Inferior parietal cortex (tissue), 1 donor: ENCODE data around the gene KMT2B.
A peak's percentile ranks its signal among the peaks of the same experiment; 100 is the strongest.

Source experiments
- DNase-seq: peaks from one replicate; pipeline ENCODE4 v3.0.0-alpha.2; 2016; ENCODE audit errors: extremely low spot score

Gene KMT2B

GRCh38 chr19:35727053-35727955, 9.5 kb downstream of the KMT2B start:
- DNase-seq, result no peak

- no peak for DNase-seq
Observed at GRCh38 chr19:35727956-35728706, 10.3 kb downstream of the KMT2B start.

- no peak for DNase-seq
Observed at GRCh38 chr19:35729021-35729420, 11.2 kb downstream of the KMT2B start.

- no peak for DNase-seq
Observed at GRCh38 chr19:35729763-35730162, 12.0 kb downstream of the KMT2B start.

GRCh38 chr19:35730326-35730725, 12.5 kb downstream of the KMT2B start:
- no peak for DNase-seq

- DNase-seq, result no peak
Observed at GRCh38 chr19:35731353-35731752, 13.6 kb downstream of the KMT2B start.

GRCh38 chr19:35731779-35732405, 14.1 kb downstream of the KMT2B start:
- no peak for DNase-seq

GRCh38 chr19:35732540-35733179, 14.9 kb downstream of the KMT2B start:
- DNase-seq, result no peak

- no peak for DNase-seq
Observed at GRCh38 chr19:35733180-35734125, 15.7 kb downstream of the KMT2B start.

- no peak for DNase-seq
Observed at GRCh38 chr19:35734273-35734672, 16.5 kb downstream of the KMT2B start.

GRCh38 chr19:35734889-35735288, 17.1 kb downstream of the KMT2B start:
- DNase-seq, result no peak

- no peak for DNase-seq
Observed at GRCh38 chr19:35736913-35737886, 19.4 kb downstream of the KMT2B start.

- no peak for DNase-seq
Observed at GRCh38 chr19:35738021-35738886, 20.5 kb downstream of the KMT2B start.

- DNase-seq, result no peak
Observed at GRCh38 chr19:35738887-35739229, 21.1 kb downstream of the KMT2B start.

GRCh38 chr19:35739275-35740107, 21.7 kb downstream of the KMT2B start:
- DNase-seq, result no peak

- no peak for DNase-seq
Observed at GRCh38 chr19:35740108-35740422, 22.3 kb downstream of the KMT2B start.

- DNase-seq, result peak; percentile 96
Observed at GRCh38 chr19:35740423-35741202, 22.8 kb downstream of the KMT2B start.
